Activated CD8-positive, alpha-beta memory T cell treated with anti-CD3 and anti-CD28 coated beads for 4 hours (primary cell): ENCODE results near the gene BUB1.
"Not testable (repeated sequence)": the region's sequence is repeated elsewhere in the genome, so short reads cannot be mapped to it uniquely, and the experiment has no call there.

Experiments used
- DNase-seq, 2 donors: peaks; one replicate each; pipeline ENCODE4 v3.0.0-alpha.2; 2020; ENCODE audit warnings: low read depth in 2 of 2

BUB1 gene

GRCh38 chr2:110677530-110678456, at the start of gene BUB1:
TSS of gene BUB1 (minus strand) at chr2:110678063. CDS start at chr2:110677995, 68 bp downstream.
- peak; percentile 85 to 94 for DNase-seq

GRCh38 chr2:110726285-110726684, 48.4 kb upstream of the BUB1 start:
- DNase-seq = no peak

GRCh38 chr2:110725859-110726258, 48.0 kb upstream of the BUB1 start:
- DNase-seq = no peak

DNA sequence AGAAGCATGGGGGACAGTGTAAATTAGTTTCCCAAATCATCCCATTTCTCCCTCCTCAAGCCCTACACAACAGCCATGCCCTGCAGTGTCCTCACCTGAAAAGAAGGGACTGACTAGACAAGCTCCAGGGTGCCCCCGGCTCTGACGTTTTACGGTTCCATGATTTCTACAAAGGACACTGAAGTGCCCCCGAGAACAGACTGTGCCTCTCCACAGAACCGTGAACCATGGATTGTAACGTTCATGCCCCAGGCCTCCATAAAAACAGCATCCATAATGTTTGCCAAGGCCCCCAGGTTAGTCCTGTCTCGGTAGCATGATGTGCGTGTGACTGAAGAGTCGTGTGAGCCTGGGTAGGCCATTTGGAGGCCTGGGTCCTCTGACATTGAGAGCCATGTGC, 47.5 kb upstream of the BUB1 start:
- DNase-seq = no peak

- DNase-seq = no peak
These were observed 47.0 kb upstream of the BUB1 start for GRCh38 chr2:110724820-110725219.

- no peak for DNase-seq
These were observed 42.7 kb upstream of the BUB1 start for GRCh38 chr2:110720547-110720946.

DNA sequence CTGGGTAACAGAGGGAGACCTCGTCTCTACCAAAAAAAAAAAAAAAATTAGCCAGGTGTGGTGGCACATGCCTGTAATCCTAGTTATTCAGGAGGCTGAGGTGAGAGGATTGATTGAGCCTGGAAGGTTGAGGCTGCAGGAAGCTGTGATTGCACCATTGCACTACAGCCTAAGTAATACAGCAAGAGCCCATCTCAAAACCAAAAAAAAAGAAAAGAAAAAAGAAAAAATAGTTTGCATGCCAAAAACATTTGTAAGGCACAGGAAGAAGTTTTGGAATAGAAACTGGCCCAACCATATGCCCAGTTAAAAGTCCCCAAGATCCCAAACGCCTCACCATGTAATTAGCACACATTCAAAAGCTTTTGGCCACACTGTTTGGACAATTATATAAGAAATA, 41.1 kb upstream of the BUB1 start:
- no peak for DNase-seq

GRCh38 chr2:110718382-110718781, 40.5 kb upstream of the BUB1 start:
- DNase-seq = no peak

GRCh38 chr2:110717734-110718133, 39.9 kb upstream of the BUB1 start:
- no peak for DNase-seq

GRCh38 chr2:110716959-110717645, 39.2 kb upstream of the BUB1 start:
- DNase-seq = no peak

- DNase-seq = no peak
These were observed 36.8 kb upstream of the BUB1 start for GRCh38 chr2:110714452-110715224.

DNA sequence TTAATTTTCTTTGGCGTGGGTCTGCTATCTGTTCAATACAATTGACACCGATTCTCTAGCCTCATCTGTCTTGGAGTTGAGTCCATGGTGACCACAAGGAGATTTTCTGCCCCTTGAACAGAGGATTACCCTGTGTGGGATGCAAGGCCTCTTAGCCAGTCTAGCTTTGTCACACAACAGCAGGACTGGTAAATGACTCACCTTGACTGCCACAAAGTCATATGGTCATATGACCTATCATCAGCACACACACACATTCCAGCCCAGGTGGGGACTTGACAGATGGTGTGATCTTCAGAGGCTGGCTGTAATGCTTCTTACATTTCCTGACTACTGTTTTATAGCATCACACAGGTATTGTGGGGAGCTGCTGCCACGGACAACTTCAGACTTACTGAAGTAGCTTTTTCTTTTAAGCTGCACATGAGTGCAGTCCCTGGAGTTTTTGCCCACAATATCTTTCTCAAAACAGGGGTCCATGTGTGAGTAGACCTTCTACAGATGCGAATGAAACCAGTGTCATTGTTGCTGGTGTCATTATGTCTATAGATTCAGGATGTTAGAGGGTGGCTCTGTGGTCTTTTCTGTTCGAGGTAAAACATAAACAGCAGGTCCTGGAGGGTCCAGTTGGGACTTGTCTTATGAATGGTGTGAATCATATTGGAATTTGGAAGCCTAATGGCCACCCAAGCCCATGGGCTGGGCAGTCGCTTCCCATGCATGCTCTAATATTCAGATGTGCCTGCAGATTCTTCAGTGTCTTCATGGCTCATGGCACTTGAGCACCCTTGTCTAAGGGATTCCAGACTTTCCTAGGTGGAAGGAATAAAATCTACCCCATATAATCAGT, 35.9 kb upstream of the BUB1 start:
- no peak for DNase-seq

- no peak for DNase-seq
These were observed 34.9 kb upstream of the BUB1 start for GRCh38 chr2:110712737-110713136.

DNA sequence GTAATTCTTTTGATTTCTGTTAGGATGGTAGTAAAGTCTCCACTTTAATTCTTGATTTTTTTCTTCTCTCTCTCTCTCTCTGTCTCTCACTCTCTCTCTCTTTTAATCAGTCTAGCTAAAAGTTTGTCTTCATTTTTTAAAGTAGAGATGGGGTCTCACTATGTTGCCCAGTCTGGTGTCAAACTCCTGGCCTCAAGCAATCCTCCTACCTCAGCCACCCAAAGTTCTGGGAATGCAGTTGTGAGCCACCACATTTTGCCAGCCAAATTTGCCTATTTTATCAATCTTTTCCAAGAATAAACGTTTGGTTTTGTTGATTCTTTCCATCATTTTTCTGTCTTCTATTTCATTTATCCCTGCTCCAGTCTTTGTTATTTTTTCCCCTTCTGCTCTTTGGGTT, 30.6 kb upstream of the BUB1 start:
- DNase-seq = no peak

DNA sequence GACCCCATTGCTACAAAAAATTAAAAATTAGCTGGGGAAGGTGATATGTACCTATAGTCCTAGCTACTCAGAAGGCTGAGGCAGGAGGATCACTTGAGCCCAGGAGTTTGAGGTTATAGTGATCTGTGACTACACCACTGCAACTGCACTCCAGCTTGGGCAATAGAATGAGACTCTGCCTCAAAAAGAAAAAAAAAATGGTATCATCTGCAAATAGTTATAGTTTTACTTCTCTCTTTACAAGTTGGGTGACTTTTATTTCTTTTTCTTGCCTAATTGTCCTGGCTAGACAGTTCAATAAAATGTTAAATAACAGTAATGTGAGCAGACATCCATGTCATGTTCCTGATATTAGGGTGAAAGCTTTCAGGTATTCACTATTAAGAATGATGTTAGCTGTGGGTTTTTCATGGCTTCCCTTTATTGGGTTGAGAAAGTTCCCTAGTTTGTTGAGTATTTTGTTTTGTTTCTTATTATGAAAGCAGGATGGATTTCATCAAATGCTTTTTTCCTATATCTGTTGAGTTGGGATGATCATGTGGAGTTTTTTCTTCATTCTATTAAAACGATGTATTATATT, 29.6 kb upstream of the BUB1 start:
- no peak for DNase-seq

GRCh38 chr2:110702514-110703380, 24.9 kb upstream of the BUB1 start:
- DNase-seq = no peak

- not testable (repeated sequence) for DNase-seq
These were observed 20.4 kb upstream of the BUB1 start for GRCh38 chr2:110698253-110698652.

- DNase-seq = not testable (repeated sequence)
These were observed 17.5 kb upstream of the BUB1 start for GRCh38 chr2:110695146-110695898.

GRCh38 chr2:110691612-110692258, 13.9 kb upstream of the BUB1 start:
- DNase-seq = no peak
